NCI-H1930 (cell line): ENCODE data around the gene ODF4.
"Not testable (repeated sequence)": the region's sequence is repeated elsewhere in the genome, so short reads cannot be mapped to it uniquely, and the experiment has no call there.

Source experiments
- DNase-seq, 2 experiments: peaks; one replicate each; lab custom pipeline; 2025; lab: John Stamatoyannopoulos, UW

The ODF4 gene

GRCh38 chr17:8369944-8370343, 30.3 kb downstream of the ODF4 start:
- no peak for DNase-seq

- DNase-seq = no peak
Measured at GRCh38 chr17:8371786-8372185, 32.1 kb downstream of the ODF4 start.

- DNase-seq = no peak
Measured at GRCh38 chr17:8372422-8372821, 32.8 kb downstream of the ODF4 start.

- not testable (repeated sequence) for DNase-seq
Measured at GRCh38 chr17:8373856-8374255, 34.2 kb downstream of the ODF4 start.

GRCh38 chr17:8375738-8376259, 36.2 kb downstream of the ODF4 start:
- no peak for DNase-seq

- peak; percentile 77 to 87 for DNase-seq
Measured at GRCh38 chr17:8376271-8377067, 36.8 kb downstream of the ODF4 start, which contains the start of gene KRABD2. Gene KRABD2, minus strand, starts transcription at chr17:8376704.

- no peak for DNase-seq
Measured at GRCh38 chr17:8377422-8377821, 37.8 kb downstream of the ODF4 start.

- not testable (repeated sequence) for DNase-seq
Measured at GRCh38 chr17:8378117-8378516, 38.5 kb downstream of the ODF4 start.

- DNase-seq = no peak
Measured at GRCh38 chr17:8380049-8380448, 40.4 kb downstream of the ODF4 start.

- no peak for DNase-seq
Measured at GRCh38 chr17:8382052-8382879, 42.6 kb downstream of the ODF4 start.

- DNase-seq = no peak
Measured at GRCh38 chr17:8382880-8383142, 43.2 kb downstream of the ODF4 start.

GRCh38 chr17:8383143-8383822, 43.6 kb downstream of the ODF4 start, which contains the start of gene RPL26:
Gene RPL26, minus strand, starts transcription at chr17:8383193. Its CDS starts 883 bp downstream, at chr17:8382310.
- DNase-seq = peak; percentile 97 to 99

GRCh38 chr17:8384801-8385378, 45.2 kb downstream of the ODF4 start:
- no peak for DNase-seq

- DNase-seq = no peak
Measured at GRCh38 chr17:8386841-8387240, 47.2 kb downstream of the ODF4 start.

- DNase-seq = no peak
Measured at GRCh38 chr17:8387914-8388651, 48.4 kb downstream of the ODF4 start.

- no peak for DNase-seq
Measured at GRCh38 chr17:8391711-8392110, 52.1 kb downstream of the ODF4 start.

- no peak for DNase-seq
Measured at GRCh38 chr17:8392274-8392673, 52.6 kb downstream of the ODF4 start.

- no peak for DNase-seq
Measured at GRCh38 chr17:8392674-8393469, 53.2 kb downstream of the ODF4 start.

- no peak for DNase-seq
Measured at GRCh38 chr17:8393470-8394231, 54.0 kb downstream of the ODF4 start.

GRCh38 chr17:8394497-8394896, 54.9 kb downstream of the ODF4 start:
- not testable (repeated sequence) for DNase-seq
